ENCODE results near the gene GARNL3. TPM values are rescaled to one million over a fixed set of nuclear protein-coding genes. Genes with fewer than 3 reads are reported as not detected.
A peak's percentile ranks its signal among the peaks of the same experiment; 100 is the strongest.

Gene GARNL3
- total RNA-seq, 4 donors from 2014 or later, result 4.7 to 29.3 (median 11.3) TPM

DNA sequence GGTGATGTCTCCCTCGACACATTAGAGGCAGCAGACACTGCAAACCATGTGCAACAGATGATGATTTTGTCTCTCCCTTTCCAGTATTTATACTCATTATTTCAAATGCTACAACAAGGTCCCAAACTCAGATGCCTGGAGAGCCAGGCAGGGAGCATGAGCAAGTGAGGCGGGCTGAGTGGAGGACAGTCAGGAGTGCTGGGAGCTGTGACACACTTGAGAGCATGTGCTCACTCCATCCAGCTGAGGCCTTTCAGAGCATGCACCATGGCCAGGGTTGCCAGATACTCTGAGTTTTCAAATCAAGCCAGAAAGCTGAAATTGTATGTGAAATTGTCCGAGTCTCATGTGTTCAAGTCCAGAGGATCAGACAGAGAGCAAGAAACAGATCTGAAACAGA, 76.6 kb downstream of the GARNL3 start:
- peak; percentile 53 for ATAC-seq
- Histone ChIP-seq H3K4me3 (no peak overlapping the region), H3K36me3 (peaks cover 0 to 64% of the 10 kb centered on the region in 2 donors), H3K4me1 (peaks cover 11 to 40% (median 18%) of the 10 kb centered on the region in 3 donors), H3K9me3 (no peaks in the 10 kb centered on the region), H3K27ac (peak overlapping the region in 3 of 4 donors; percentile 5 to 48 (median 29)), H3K27me3 (no peaks in the 10 kb centered on the region)
- 65 to 88% methylated on average over 1 to 2 of the region's 3 CpGs for WGBS, 2 donors (ENCODE audit: low coverage in 1 of 2)
- no peak for TF ChIP-seq EP300 (IDR thresholded peaks at IDR 0.05)
- TF ChIP-seq POLR2A (IDR thresholded peaks at IDR 0.05), result no peak

DNA sequence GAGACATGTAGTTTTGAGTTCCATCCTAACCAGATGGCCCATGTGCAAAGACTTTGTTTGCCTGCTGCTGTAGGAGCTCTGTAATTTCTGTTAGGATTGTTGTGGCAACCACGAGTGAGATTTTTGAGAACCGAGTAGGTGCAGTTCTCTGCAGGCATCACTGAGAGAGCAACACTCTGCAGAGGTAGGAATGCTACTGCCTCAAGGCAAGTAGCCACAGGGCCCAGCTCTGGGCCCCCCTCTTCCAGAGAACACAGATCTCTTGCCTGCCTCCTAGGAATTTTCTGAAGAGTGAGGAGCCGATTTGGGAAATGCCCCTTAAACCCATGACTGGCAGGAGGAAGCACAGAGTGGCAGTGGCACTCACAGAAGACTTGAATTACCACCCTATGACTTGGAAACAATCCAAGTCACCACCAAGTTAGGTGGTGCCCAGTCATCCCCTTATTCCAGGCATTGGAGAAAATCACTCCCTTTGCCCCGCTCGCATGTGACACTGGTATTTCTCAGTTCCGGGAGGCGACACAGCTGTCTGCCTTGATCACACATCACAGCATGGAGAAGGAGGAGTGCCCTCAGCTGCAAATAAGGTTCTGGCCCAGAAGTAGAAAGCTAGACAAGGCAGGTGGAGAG, 79.9 kb downstream of the GARNL3 start:
- peaks cover 0 to 14% (median 5%) of the 10 kb centered on the region in 3 donors for H3K4me1 ChIP-seq
- H3K9me3 ChIP-seq, result no peaks in the 10 kb centered on the region
- H3K36me3 ChIP-seq, result peaks cover 0 to 71% of the 10 kb centered on the region in 2 donors
- no peak for TF ChIP-seq POLR2AphosphoS5 (IDR thresholded peaks at IDR 0.05)
- TF ChIP-seq EP300 (IDR thresholded peaks at IDR 0.05), result no peak
- TF ChIP-seq, protein P1, sequence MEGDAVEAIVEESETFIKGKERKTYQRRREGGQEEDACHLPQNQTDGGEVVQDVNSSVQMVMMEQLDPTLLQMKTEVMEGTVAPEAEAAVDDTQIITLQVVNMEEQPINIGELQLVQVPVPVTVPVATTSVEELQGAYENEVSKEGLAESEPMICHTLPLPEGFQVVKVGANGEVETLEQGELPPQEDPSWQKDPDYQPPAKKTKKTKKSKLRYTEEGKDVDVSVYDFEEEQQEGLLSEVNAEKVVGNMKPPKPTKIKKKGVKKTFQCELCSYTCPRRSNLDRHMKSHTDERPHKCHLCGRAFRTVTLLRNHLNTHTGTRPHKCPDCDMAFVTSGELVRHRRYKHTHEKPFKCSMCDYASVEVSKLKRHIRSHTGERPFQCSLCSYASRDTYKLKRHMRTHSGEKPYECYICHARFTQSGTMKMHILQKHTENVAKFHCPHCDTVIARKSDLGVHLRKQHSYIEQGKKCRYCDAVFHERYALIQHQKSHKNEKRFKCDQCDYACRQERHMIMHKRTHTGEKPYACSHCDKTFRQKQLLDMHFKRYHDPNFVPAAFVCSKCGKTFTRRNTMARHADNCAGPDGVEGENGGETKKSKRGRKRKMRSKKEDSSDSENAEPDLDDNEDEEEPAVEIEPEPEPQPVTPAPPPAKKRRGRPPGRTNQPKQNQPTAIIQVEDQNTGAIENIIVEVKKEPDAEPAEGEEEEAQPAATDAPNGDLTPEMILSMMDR (IDR thresholded peaks at IDR 0.05), result no peak
- TF ChIP-seq POLR2A (IDR thresholded peaks at IDR 0.05), result no peak
- WGBS, 2 donors (ENCODE audit: low coverage in 1 of 2), result 61 to 62% methylated on average over 2 to 6 of the region's 7 CpGs
- H3K27ac ChIP-seq, result no peak overlapping the region
- no peaks in the 10 kb centered on the region for H3K27me3 ChIP-seq
- H3K4me3 ChIP-seq, result no peak overlapping the region
- no peak for ATAC-seq

DNA sequence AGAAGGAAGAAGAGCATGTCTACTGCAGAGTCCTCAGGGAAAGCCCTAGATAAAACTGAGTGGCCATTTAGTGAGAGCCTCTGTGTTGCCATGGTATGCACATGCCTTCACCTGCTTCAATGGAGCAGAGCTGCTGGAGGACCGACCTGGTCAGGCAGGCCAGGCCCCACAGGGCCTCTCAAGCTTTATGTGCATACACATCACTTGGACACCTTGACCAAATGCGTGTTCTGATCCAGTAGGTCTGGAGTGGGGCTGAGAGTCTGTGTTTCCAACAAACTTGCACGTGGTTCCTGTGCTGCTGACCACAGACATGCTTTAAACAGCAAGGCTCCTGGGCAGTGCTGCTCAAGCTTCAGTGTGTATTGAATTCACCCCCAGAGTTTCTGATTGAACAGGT, 81.0 kb downstream of the GARNL3 start:
- WGBS, 2 donors (ENCODE audit: low coverage in 1 of 2), result 100% methylated on average over 1 of the region's 3 CpGs; no CpG with 5 or more reads in 1 of the 2 donors
- H3K9me3 ChIP-seq, result no peaks in the 10 kb centered on the region
- H3K27ac ChIP-seq, result no peak overlapping the region
- no peak for ATAC-seq
- no peak for TF ChIP-seq POLR2AphosphoS5 (IDR thresholded peaks at IDR 0.05)
- TF ChIP-seq, protein P1 (IDR thresholded peaks at IDR 0.05), result no peak
- no peak for TF ChIP-seq EP300 (IDR thresholded peaks at IDR 0.05)
- no peak for TF ChIP-seq POLR2A (IDR thresholded peaks at IDR 0.05)
- H3K36me3 ChIP-seq, result peaks cover 0 to 69% of the 10 kb centered on the region in 2 donors
- H3K27me3 ChIP-seq, result no peaks in the 10 kb centered on the region
- no peak overlapping the region for H3K4me3 ChIP-seq
- peaks cover 0 to 11% (median 0%) of the 10 kb centered on the region in 3 donors for H3K4me1 ChIP-seq

DNA sequence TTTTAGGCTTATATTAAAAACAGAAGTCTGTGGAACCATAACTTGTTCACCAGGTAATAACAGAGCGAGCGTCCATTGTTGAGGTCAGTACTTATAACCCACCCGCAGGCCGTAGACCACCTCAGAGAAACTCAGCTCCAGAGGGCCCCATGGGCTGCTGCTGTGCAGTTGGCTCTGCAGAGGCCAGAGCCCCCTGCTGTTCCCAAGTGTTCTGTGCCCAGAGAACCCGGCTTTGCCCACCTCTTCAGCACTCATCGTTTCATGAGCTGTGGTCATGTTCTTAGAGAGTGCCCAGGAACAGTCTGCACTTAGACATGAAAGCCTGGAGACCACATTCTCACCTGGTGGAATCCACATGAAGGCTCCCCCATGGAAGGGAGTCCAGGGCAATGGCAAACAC, 82.0 kb downstream of the GARNL3 start:
- Histone ChIP-seq H3K9me3 (no peaks in the 10 kb centered on the region), H3K4me3 (no peak overlapping the region), H3K36me3 (peaks cover 0 to 59% of the 10 kb centered on the region in 2 donors), H3K4me1 (peaks cover 0 to under 1% (median 0%) of the 10 kb centered on the region in 3 donors), H3K27me3 (no peaks in the 10 kb centered on the region), H3K27ac (no peak overlapping the region)
- ATAC-seq, result no peak
- TF ChIP-seq EP300 (IDR thresholded peaks at IDR 0.05) (no peak), POLR2A (IDR thresholded peaks at IDR 0.05) (no peak), POLR2AphosphoS5 (IDR thresholded peaks at IDR 0.05) (no peak)
- TF ChIP-seq, protein P1 (IDR thresholded peaks at IDR 0.05), result no peak
- WGBS, 2 donors (ENCODE audit: low coverage in 1 of 2), result 88 to 100% methylated on average over 4 of the region's 6 CpGs

DNA sequence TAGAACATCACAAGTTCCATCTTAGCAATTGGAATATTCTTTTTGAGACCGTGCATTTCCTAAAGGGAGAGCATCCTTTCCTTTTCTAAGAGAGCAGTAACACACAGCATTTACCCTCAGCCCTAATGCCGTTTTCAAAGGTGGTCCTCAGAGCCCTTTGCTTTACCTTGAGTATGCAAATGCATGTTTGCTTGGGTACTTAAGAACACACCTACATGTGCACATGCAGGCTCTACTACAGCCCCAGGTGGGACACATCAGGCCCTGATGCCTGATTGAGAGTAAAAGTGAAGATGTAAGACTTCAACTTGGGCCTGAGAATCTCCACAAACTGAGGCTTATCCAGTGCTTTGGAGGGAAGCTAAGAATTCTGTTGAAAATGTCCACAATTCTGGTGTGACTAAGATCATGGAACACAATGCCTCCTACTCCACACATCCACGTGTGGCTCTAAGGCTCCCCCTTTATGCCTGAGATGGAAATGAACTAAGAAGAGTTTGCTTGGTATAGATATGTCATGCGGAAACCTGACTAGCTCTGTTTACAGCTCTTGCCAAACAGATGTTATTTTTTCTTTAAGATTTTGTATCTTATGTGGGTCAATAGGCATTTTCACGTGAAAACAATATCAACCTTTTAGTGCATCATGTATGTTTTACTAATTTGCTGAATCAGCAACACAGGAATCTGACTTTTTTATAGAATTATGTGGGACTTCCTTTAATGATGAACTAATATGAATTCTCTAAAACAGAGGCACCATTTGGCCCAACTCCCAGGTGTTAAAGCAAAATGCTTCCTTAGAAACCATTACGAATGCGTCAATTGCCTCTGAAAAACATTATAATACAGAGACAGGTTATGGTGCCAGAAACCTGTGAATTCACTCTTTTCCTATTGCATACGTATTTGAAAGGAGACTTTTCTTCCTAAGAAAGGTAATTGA, 83.5 kb downstream of the GARNL3 start:
- no peaks in the 10 kb centered on the region for H3K27me3 ChIP-seq
- H3K9me3 ChIP-seq, result no peaks in the 10 kb centered on the region
- peaks cover 0 to 46% of the 10 kb centered on the region in 2 donors for H3K36me3 ChIP-seq
- H3K27ac ChIP-seq, result no peak overlapping the region
- WGBS, 2 donors (ENCODE audit: low coverage in 1 of 2), result 70 to 79% methylated on average over 7 of the region's 8 CpGs
- ATAC-seq, result no peak
- TF ChIP-seq POLR2A (IDR thresholded peaks at IDR 0.05) (no peak), EP300 (IDR thresholded peaks at IDR 0.05) (no peak), POLR2AphosphoS5 (IDR thresholded peaks at IDR 0.05) (no peak)
- TF ChIP-seq, protein P1 (IDR thresholded peaks at IDR 0.05), result peak; percentile 31 to 55 (median 46)
- H3K4me3 ChIP-seq, result no peak overlapping the region
- H3K4me1 ChIP-seq, result no peaks in the 10 kb centered on the region

All from gastroesophageal sphincter (tissue), 4 donors.